KMS-11 (cell line): ENCODE measurements around the gene OR5H1.

Experiments used
- H2AFZ ChIP-seq: fragments of 200-600 bp; sonication (generic); 2 replicates; pipeline ENCODE4 v1.6.1; 2016; ENCODE audit warnings: antibody characterized with exemption, mixed run types, low read depth
- H3K27ac ChIP-seq: fragments of 200-600 bp; sonication (generic); 2 replicates; pipeline ENCODE4 v1.6.1; 2016; ENCODE audit warnings: mild to moderate bottlenecking, mixed run types
- H3K27me3 ChIP-seq: fragments of 200-600 bp; sonication (generic); 2 replicates; pipeline ENCODE4 v1.6.1; 2017; ENCODE audit warnings: mild to moderate bottlenecking, low read depth, mixed run types, moderate library complexity; ENCODE audit not compliant: insufficient read depth
- H3K36me3 ChIP-seq: fragments of 200-600 bp; sonication (generic); 2 replicates; pipeline ENCODE4 v1.6.1; 2017; ENCODE audit warnings: mild to moderate bottlenecking, mixed run types; ENCODE audit not compliant: insufficient read depth
- H3K4me1 ChIP-seq: fragments of 200-600 bp; sonication (generic); 2 replicates; pipeline ENCODE4 v1.6.1; 2016; ENCODE audit warnings: mild to moderate bottlenecking, low read depth, mixed run types; ENCODE audit not compliant: poor library complexity, severe bottlenecking
- H3K4me2 ChIP-seq: fragments of 200-600 bp; sonication (generic); 2 replicates; pipeline ENCODE4 v1.7.0; 2016; ENCODE audit warnings: mild to moderate bottlenecking, mixed run types
- H3K4me3 ChIP-seq: fragments of 200-600 bp; sonication (generic); IDR thresholded peaks from 2 replicates; pipeline ENCODE4 v1.6.1; 2017; ENCODE audit warnings: low read depth, low read length, mixed read lengths; ENCODE audit not compliant: insufficient read depth
- H3K79me2 ChIP-seq: fragments of 200-600 bp; sonication (generic); 2 replicates; pipeline ENCODE4 v1.6.1; 2016; ENCODE audit warnings: low read depth, mixed run types; ENCODE audit not compliant: insufficient read depth
- H3K9ac ChIP-seq: fragments of 200-600 bp; sonication (generic); 2 replicates; pipeline ENCODE4 v1.6.1; 2016; ENCODE audit warnings: mild to moderate bottlenecking, mixed run types
- H4K20me1 ChIP-seq: fragments of 200-600 bp; sonication (generic); 2 replicates; pipeline ENCODE4 v1.6.1; 2016; ENCODE audit warnings: mild to moderate bottlenecking, mixed run types; ENCODE audit not compliant: insufficient read depth
- TF ChIP-seq, protein P1 (sequence below): fragments of 200-600 bp; sonication (generic); conservative IDR thresholded peaks from 2 replicates; pipeline ENCODE4 v1.6.1; 2017; ENCODE audit warnings: low read depth, mild to moderate bottlenecking, antibody characterized with exemption, low read length, moderate library complexity, mixed read lengths

The OR5H1 gene

DNA sequence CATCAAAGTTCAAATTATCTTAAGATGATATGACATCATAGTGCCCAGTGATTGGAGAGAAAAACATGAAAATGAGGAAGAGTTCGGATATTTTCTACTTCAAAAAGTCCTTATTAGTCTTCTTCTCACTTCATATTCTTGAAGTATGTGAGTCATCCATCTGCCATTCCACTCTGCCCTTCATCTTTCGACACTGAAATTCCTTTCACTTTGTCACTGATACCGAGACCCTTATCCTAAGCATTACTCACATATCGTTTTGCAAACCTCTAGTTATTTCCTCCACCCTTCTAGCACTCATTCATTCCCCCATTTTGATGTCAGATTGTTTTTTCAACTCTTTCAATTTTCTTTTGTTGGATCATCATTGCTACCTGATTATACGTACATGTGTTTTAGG, 20.7 kb downstream of the OR5H1 start:
- H2AFZ ChIP-seq: no peak overlapping the region
- H3K27ac ChIP-seq: no peak overlapping the region

DNA sequence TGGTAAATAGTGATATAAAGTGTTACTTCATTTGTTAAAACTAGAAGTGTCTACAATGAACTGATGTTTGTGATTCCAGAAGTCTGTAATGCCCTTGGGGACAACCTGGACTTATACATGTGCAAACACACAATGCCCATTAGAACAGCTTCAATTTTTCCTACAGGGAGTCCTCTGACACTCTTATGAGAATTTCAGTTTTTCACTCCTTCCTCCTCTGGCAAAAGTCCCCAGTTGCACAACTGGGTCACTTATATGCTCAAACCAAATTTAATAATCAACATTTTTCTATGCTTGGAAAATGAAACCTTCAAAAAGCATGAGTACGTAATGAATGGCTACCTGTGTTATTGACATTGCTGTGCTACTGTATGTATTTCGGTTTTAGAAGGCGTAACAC, 35.9 kb downstream of the OR5H1 start, which contains the start of gene OR5H15:
Gene OR5H15, plus strand, starts transcription at position 301 of the 400 bp plus-strand sequence. CDS start 2,004 bp downstream, outside the sequence.
- TF ChIP-seq, protein P1, sequence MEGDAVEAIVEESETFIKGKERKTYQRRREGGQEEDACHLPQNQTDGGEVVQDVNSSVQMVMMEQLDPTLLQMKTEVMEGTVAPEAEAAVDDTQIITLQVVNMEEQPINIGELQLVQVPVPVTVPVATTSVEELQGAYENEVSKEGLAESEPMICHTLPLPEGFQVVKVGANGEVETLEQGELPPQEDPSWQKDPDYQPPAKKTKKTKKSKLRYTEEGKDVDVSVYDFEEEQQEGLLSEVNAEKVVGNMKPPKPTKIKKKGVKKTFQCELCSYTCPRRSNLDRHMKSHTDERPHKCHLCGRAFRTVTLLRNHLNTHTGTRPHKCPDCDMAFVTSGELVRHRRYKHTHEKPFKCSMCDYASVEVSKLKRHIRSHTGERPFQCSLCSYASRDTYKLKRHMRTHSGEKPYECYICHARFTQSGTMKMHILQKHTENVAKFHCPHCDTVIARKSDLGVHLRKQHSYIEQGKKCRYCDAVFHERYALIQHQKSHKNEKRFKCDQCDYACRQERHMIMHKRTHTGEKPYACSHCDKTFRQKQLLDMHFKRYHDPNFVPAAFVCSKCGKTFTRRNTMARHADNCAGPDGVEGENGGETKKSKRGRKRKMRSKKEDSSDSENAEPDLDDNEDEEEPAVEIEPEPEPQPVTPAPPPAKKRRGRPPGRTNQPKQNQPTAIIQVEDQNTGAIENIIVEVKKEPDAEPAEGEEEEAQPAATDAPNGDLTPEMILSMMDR: no peak
- no peaks in the 10 kb centered on the region for H3K79me2 ChIP-seq
- no peak within 1 kb of the TSS for H3K4me2 ChIP-seq
- no peak within 1 kb of the TSS for H3K27ac ChIP-seq
- H3K4me1 ChIP-seq: no peaks in the 10 kb centered on the region
- no peaks in the 10 kb centered on the region for H4K20me1 ChIP-seq
- H2AFZ ChIP-seq: no peak within 1 kb of the TSS
- H3K4me3 ChIP-seq: no peak within 1 kb of the TSS
- no peaks in the 10 kb centered on the region for H3K36me3 ChIP-seq
- no peaks in the 10 kb centered on the region for H3K27me3 ChIP-seq
- H3K9ac ChIP-seq: no peak within 1 kb of the TSS

More for the DNA sequence above, 20.7 kb downstream of the OR5H1 start:
- TF ChIP-seq, protein P1: no peak
- Histone ChIP-seq H4K20me1 (no peaks in the 10 kb centered on the region), H3K4me3 (no peak overlapping the region), H3K4me2 (no peak overlapping the region), H3K27me3 (no peaks in the 10 kb centered on the region), H3K79me2 (no peaks in the 10 kb centered on the region), H3K36me3 (no peaks in the 10 kb centered on the region), H3K9ac (no peak overlapping the region), H3K4me1 (no peaks in the 10 kb centered on the region)

DNA sequence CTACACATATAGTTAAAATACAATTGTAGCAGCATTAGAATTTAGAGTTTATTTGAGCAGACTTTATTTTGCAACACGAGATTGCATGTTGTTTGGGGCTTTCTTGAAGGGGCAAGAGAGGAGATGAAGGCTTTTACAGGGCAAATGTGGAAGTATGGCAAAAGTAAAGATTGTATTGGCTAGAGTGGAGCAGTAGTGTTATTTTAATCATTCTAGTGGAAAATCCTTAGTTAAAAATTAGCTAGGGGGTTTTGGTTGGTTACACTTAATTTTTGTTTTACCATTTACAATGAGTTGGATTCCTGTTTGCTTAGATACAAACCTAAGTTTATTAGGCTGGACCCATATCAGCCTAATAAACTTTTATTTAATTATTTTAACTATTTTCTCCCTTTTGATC, 40.5 kb downstream of the OR5H1 start:
- H3K36me3 ChIP-seq: no peaks in the 10 kb centered on the region
- H3K4me1 ChIP-seq: no peaks in the 10 kb centered on the region
- no peak overlapping the region for H2AFZ ChIP-seq
- no peak overlapping the region for H3K27ac ChIP-seq
- H3K4me2 ChIP-seq: no peak overlapping the region
- no peaks in the 10 kb centered on the region for H3K79me2 ChIP-seq
- no peaks in the 10 kb centered on the region for H4K20me1 ChIP-seq
- H3K27me3 ChIP-seq: no peaks in the 10 kb centered on the region
- no peak overlapping the region for H3K4me3 ChIP-seq
- TF ChIP-seq, protein P1: no peak
- H3K9ac ChIP-seq: no peak overlapping the region

DNA sequence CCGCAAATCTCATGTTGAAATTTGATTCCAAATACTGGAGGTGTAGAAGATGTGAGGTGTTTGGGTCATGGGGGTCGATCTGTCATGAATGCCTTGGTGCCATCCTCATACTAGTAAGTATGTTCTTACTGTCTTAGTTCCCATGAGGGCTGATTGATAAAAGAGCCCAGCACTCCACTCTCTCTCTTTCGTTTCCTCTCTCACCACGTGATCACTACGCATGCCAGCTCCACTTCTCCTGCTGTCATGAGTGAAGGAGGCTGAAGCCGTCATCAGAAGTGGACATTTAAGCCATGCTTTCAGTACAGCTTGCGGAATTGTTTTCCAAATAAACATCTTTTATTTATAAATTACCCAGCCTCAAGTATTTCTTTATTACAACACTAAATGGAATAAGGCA, 42.1 kb downstream of the OR5H1 start:
- Histone ChIP-seq H3K27ac (no peak overlapping the region), H3K79me2 (no peaks in the 10 kb centered on the region), H3K27me3 (no peaks in the 10 kb centered on the region), H3K9ac (no peak overlapping the region), H2AFZ (no peak overlapping the region), H3K4me1 (no peaks in the 10 kb centered on the region), H3K4me3 (no peak overlapping the region), H3K36me3 (no peaks in the 10 kb centered on the region), H3K4me2 (no peak overlapping the region), H4K20me1 (no peaks in the 10 kb centered on the region)
- TF ChIP-seq, protein P1: no peak
